Measurements from ENCODE around the gene RFX3. TPM values are rescaled to one million over a fixed set of nuclear protein-coding genes. Genes with fewer than 3 reads are reported as not detected.

The RFX3 gene
- total and polyA plus RNA-seq, 2 of the 13 experiments (the other 11 are each of a cell fraction or from before 2014, with no cell fraction given) = 2.7 to 5.3 TPM

DNA sequence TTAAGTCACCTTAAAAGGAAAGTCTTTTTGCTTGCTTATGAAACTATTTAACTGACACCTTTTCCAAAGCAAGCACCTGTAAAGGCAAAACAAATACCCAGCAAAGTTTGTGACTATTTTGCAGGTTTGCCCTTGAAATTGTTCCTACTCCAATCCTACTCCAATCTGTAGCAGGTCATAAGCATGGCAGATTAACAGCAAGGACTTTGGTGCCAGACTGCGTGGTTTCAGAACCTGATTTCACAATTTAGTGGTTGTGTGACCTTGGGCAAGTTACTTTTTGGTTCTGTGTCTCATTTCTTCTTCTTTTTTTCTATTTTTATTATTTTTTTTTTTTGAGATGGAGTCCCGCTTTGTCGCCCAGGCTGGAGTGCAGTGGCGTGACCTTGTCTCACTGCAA is 282.1 kb downstream of the RFX3 start:
- no TSS peak for BruUV-seq (replicated peaks)
- no peaks in the 10 kb centered on the region for H3K27me3 ChIP-seq (ENCODE audit: control insufficient read depth in 1 of 2, insufficient read depth in 2 of 2, low read length in 2 of 2)
- POLR2A ChIA-PET = no interaction called here

DNA sequence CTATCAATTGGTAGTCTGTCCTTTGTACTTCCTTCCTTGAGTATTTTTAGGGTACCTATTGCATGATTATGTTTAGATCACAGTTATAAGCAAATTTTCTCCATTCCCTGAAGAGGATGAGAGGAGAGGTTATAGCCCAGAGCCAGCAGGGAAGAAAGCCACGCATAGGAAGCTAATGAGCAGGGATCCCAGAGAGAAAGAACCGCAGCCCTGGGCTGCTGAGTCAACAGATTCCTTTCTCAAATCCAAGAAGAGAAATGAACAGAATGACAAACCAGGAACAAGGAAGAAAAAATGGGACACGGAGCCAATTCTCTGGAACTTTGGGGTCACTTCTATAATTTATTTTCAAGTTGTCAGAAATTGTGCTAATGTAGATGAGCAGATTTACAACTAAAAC is 284.5 kb downstream of the RFX3 start:
- H3K4me2 ChIP-seq (ENCODE audit: low read depth, low read length) = no peak overlapping the region
- H3K4me3 ChIP-seq (replicated peaks in 1 of 3; ENCODE audit: insufficient read depth in 1 of 3, low read depth in 2 of 3, low read length in 3 of 3) = no peak overlapping the region
- ATAC-seq = no peak
- no peaks in the 10 kb centered on the region for H3K27me3 ChIP-seq (ENCODE audit: control insufficient read depth in 1 of 2, insufficient read depth in 2 of 2, low read length in 2 of 2)
- H3K79me2 ChIP-seq (ENCODE audit: insufficient read depth, low read length) = no peaks in the 10 kb centered on the region
- no peaks in the 10 kb centered on the region for H3K36me3 ChIP-seq (replicated peaks in 1 of 2; ENCODE audit: control insufficient read depth in 1 of 2, insufficient read depth in 2 of 2, low read length in 2 of 2)
- H3K9ac ChIP-seq (ENCODE audit: insufficient read depth, low read depth, low read length) = no peak overlapping the region
- BruUV-seq (replicated peaks) = no TSS peak
- H3K4me1 ChIP-seq (ENCODE audit: insufficient read depth, low read length) = 0 out of 2 replicates have a peak, but pooled peaks cover 4% of the 10 kb centered on the region
- TF ChIP-seq MAFF (IDR thresholded peaks at IDR 0.05; ENCODE audit: low read depth, low read length) (peak; percentile 52; the same call in 1 of the 2 replicates), MAFK (conservative IDR thresholded peaks at IDR 0.05 in 1 of 2, IDR thresholded peaks at IDR 0.05 in 1 of 2; ENCODE audit: low read length in 2 of 2) (peak; percentile 39 to 60), ZBTB7A (CRISPR knock-in tag; IDR thresholded peaks at IDR 0.05) (no peak)
- H3K27ac ChIP-seq (ENCODE audit: extremely low read length, insufficient read depth, low read length) = no peak overlapping the region
- H3K9me3 ChIP-seq (ENCODE audit: low read length) = no peaks in the 10 kb centered on the region
- CTCF ChIA-PET (ENCODE audit: low intra/inter-chr PET ratio, low total read pairs) = interaction anchor here (3.3 kb wide), 1 partner anchor 199 kb away, joined by 28 read pairs; no protein-coding TSS in a partner anchor
- in situ Hi-C loops (cut with HindIII; ENCODE audit: extremely low pct_ligation_motif_present, low pct_unique_long_range_greater_than_20kb) (no loop called here), intact Hi-C loops (cut with micrococcal nuclease; ENCODE audit: unreplicated experiment) (no loop called here)
- WGBS (ENCODE audit: low lambda C conversion rate) = 96% methylated on average over 3 of the region's 3 CpGs
- DNase-seq (ENCODE audit: low spot score) = no peak
- no peak overlapping the region for H2AFZ ChIP-seq (ENCODE audit: low read length)
- H4K20me1 ChIP-seq (ENCODE audit: insufficient read depth, low read length) = no peaks in the 10 kb centered on the region
- POLR2A ChIA-PET = interaction anchor here (1.4 kb wide), 1 partner anchor 285 kb away, joined by 5 read pairs; the partner anchor contains the start of gene RFX3
- no peak for FAIRE-seq

More for the DNA sequence above, 282.1 kb downstream of the RFX3 start:
- Histone ChIP-seq H3K4me1 (ENCODE audit: insufficient read depth, low read length) (0 out of 2 replicates have a peak, but pooled peaks cover 4% of the 10 kb centered on the region), H3K4me3 (replicated peaks in 1 of 3; ENCODE audit: insufficient read depth in 1 of 3, low read depth in 2 of 3, low read length in 3 of 3) (no peak overlapping the region), H2AFZ (ENCODE audit: low read length) (no peak overlapping the region), H3K9ac (ENCODE audit: insufficient read depth, low read depth, low read length) (no peak overlapping the region), H3K4me2 (ENCODE audit: low read depth, low read length) (no peak overlapping the region), H3K79me2 (ENCODE audit: insufficient read depth, low read length) (no peaks in the 10 kb centered on the region), H4K20me1 (ENCODE audit: insufficient read depth, low read length) (no peaks in the 10 kb centered on the region), H3K9me3 (ENCODE audit: low read length) (no peaks in the 10 kb centered on the region), H3K27ac (ENCODE audit: extremely low read length, insufficient read depth, low read length) (no peak overlapping the region), H3K36me3 (replicated peaks in 1 of 2; ENCODE audit: control insufficient read depth in 1 of 2, insufficient read depth in 2 of 2, low read length in 2 of 2) (no peaks in the 10 kb centered on the region)
- FAIRE-seq (no peak), DNase-seq (ENCODE audit: low spot score) (no peak), ATAC-seq (no peak)
- CTCF ChIA-PET (ENCODE audit: low intra/inter-chr PET ratio, low total read pairs) = no interaction called here
- WGBS (ENCODE audit: low lambda C conversion rate) = 86% methylated on average over 4 of the region's 4 CpGs
- intact Hi-C loops (cut with micrococcal nuclease; ENCODE audit: unreplicated experiment) (no loop called here), in situ Hi-C loops (cut with HindIII; ENCODE audit: extremely low pct_ligation_motif_present, low pct_unique_long_range_greater_than_20kb) (no loop called here)
- TF ChIP-seq HNRNPUL1 (IDR thresholded peaks at IDR 0.05; ENCODE audit: low read depth, low read length) (no peak), TBL1XR1 (IDR thresholded peaks at IDR 0.05; ENCODE audit: borderline replicate concordance, low read length, partially characterized antibody) (no peak), CEBPG (CRISPR knock-in tag; IDR thresholded peaks at IDR 0.05) (0 out of 2 replicates have a peak, but pooled peaks have one; percentile 5), CEBPB (IDR thresholded peaks at IDR 0.05; ENCODE audit: borderline replicate concordance, low read depth, low read length) (peak; percentile 51; the same call in 1 of the 2 replicates)

Measured in HepG2 (cell line).